ENCODE measurements around the gene SEC16A. TPM values are rescaled to one million over a fixed set of nuclear protein-coding genes. Genes with fewer than 3 reads are reported as not detected.

SEC16A gene
- total and polyA plus RNA-seq, 3 donors from 2014 or later, result 67.8 to 103 (median 90.4) TPM

- H3K9me3 ChIP-seq, result no peaks in the 10 kb centered on the region
- 92 to 93% methylated on average over 14 to 21 of the region's 21 CpGs for WGBS, 2 donors
- intact Hi-C loops (cut with DNase I; ENCODE audit: low total_unique reads), result no loop called here
- no peak for DNase-seq
- no peak overlapping the region for H3K4me3 ChIP-seq
- no peak for TF ChIP-seq POLR2A (IDR thresholded peaks at IDR 0.05)
- TF ChIP-seq, protein P1, sequence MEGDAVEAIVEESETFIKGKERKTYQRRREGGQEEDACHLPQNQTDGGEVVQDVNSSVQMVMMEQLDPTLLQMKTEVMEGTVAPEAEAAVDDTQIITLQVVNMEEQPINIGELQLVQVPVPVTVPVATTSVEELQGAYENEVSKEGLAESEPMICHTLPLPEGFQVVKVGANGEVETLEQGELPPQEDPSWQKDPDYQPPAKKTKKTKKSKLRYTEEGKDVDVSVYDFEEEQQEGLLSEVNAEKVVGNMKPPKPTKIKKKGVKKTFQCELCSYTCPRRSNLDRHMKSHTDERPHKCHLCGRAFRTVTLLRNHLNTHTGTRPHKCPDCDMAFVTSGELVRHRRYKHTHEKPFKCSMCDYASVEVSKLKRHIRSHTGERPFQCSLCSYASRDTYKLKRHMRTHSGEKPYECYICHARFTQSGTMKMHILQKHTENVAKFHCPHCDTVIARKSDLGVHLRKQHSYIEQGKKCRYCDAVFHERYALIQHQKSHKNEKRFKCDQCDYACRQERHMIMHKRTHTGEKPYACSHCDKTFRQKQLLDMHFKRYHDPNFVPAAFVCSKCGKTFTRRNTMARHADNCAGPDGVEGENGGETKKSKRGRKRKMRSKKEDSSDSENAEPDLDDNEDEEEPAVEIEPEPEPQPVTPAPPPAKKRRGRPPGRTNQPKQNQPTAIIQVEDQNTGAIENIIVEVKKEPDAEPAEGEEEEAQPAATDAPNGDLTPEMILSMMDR (IDR thresholded peaks at IDR 0.05), result no peak
- no peaks in the 10 kb centered on the region for H3K36me3 ChIP-seq (ENCODE audit: low read depth, missing control alignments)
- H3K4me1 ChIP-seq, result peaks cover 8% of the 10 kb centered on the region
- no peak overlapping the region for H3K27ac ChIP-seq
- H3K27me3 ChIP-seq, result no peaks in the 10 kb centered on the region
Measured at GRCh38 chr9:136394312-136395019, 88.4 kb downstream of the SEC16A start.

DNA sequence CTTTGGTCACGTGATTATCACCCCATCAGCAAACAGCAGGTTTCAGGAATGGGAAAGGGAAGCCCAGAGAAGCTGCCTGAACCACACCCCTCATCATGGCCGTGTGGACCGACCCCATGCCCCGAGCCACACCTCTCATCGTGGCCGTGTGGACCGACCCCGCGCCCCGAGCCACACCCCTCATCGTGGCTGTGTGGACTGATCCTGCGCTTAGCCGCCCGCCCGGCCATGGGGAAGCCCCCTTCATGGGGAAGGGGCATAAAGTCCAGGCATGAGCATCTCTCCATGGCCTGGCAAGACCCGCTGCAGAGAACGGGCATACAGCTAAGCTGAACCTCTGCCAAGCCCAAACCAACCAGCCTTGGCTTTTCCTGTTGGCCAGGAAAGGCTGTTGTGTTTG, 89.3 kb downstream of the SEC16A start:
- Histone ChIP-seq H3K36me3 (ENCODE audit: low read depth, missing control alignments) (no peaks in the 10 kb centered on the region), H3K27ac (no peak overlapping the region), H3K9me3 (no peaks in the 10 kb centered on the region), H3K27me3 (no peaks in the 10 kb centered on the region), H3K4me3 (no peak overlapping the region), H3K4me1 (peaks cover under 1% of the 10 kb centered on the region)
- TF ChIP-seq, protein P1 (IDR thresholded peaks at IDR 0.05), result no peak
- TF ChIP-seq POLR2A (IDR thresholded peaks at IDR 0.05), result no peak
- WGBS, 2 donors, result 90% methylated on average over 14 to 17 of the region's 17 CpGs
- intact Hi-C loops (cut with DNase I; ENCODE audit: low total_unique reads), result no loop called here
- DNase-seq, result no peak

GRCh38 chr9:136392538-136393449, 90.0 kb downstream of the SEC16A start:
- DNase-seq, result no peak
- Histone ChIP-seq H3K27ac (no peak overlapping the region), H3K4me3 (no peak overlapping the region), H3K9me3 (no peaks in the 10 kb centered on the region), H3K36me3 (ENCODE audit: low read depth, missing control alignments) (no peaks in the 10 kb centered on the region), H3K4me1 (no peaks in the 10 kb centered on the region), H3K27me3 (no peaks in the 10 kb centered on the region)
- no peak for TF ChIP-seq POLR2A (IDR thresholded peaks at IDR 0.05)
- TF ChIP-seq, protein P1 (IDR thresholded peaks at IDR 0.05), result no peak
- 80 to 86% methylated on average over 10 to 20 of the region's 21 CpGs for WGBS, 2 donors
- intact Hi-C loops (cut with DNase I; ENCODE audit: low total_unique reads), result no loop called here

DNA sequence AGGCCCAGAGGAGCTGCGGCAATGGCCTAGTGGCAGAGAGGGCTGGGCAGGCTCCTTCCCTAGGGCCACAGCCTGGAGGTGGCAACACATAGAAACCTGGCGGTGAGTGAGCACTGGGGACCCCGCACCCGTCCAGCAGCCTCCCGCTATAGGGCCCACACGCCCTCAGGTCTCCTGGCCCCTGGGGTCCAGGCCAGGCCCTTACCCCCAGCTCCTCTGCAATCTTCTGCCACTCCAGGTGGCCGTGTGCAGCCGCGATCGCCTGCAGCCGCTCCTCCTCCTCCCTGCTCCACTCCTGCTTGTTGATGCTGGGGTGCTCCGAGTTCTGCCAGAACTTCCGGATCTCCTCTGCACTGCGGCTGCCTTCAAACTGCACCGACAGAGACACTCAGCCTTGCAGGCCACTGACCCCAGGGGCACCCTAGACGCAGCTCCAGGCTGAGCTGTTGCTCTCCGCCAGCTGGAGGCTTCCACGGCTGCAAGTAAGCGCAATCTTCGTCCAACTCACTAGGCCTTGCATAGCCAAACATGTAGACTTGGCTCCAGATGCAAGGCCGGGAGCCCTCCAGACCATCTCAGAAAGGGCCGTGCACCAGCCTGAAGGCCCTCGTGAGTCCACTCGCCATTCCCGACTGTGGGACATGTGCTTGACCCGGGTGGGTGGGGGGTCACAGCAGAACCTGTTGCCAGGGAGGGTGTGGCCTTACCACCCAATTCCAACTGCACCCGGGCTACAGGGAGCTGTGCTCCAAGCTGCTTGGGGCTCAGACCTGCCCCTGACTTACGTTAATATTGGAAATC, 90.9 kb downstream of the SEC16A start:
- intact Hi-C loops (cut with DNase I; ENCODE audit: low total_unique reads), result no loop called here
- peak; percentile 32 for DNase-seq
- no peaks in the 10 kb centered on the region for H3K4me1 ChIP-seq
- H3K4me3 ChIP-seq, result no peak overlapping the region
- H3K9me3 ChIP-seq, result no peaks in the 10 kb centered on the region
- no peaks in the 10 kb centered on the region for H3K27me3 ChIP-seq
- no peaks in the 10 kb centered on the region for H3K36me3 ChIP-seq (ENCODE audit: low read depth, missing control alignments)
- 81 to 83% methylated on average over 13 to 28 of the region's 28 CpGs for WGBS, 2 donors
- TF ChIP-seq, protein P1 (IDR thresholded peaks at IDR 0.05), result no peak
- no peak for TF ChIP-seq POLR2A (IDR thresholded peaks at IDR 0.05)
- H3K27ac ChIP-seq, result no peak overlapping the region

Small RNAs within 50 kb of the gene (microRNA-seq; reads per million reads assigned to microRNA genes)
- gene MIR4673 (ENCODE audit: borderline number of aligned reads in 2 of 2, borderline replicate concordance in 1 of 2), result 0 reads per million in 2 donors

Small RNAs within 50 kb of the gene (small RNA-seq; reads per million reads assigned to genes)
- 0 reads per million in 2 donors for gene MIR4673

Other genes starting within 250 kb of the SEC16A start
- gene QSOX2, start 237.2 kb downstream of the SEC16A start, total RNA-seq, result 10 to 100 TPM; 22.1 to 23.3 TPM
- 22.6 TPM for gene QSOX2, start 237.2 kb downstream of the SEC16A start, polyA plus RNA-seq (ENCODE audit: insufficient read depth, low read depth, low replicate concordance)
- 10 to 100 TPM; 13.8 to 61.5 TPM for gene CCDC187, start 178.9 kb downstream of the SEC16A start, total RNA-seq
- 33.4 TPM for gene CCDC187, start 178.9 kb downstream of the SEC16A start, polyA plus RNA-seq (ENCODE audit: insufficient read depth, low read depth, low replicate concordance)
- 100 to 1,000 TPM in 1 of 2 donors, 10 to 100 TPM in 1; 84.4 to 101 TPM for gene GPSM1, start 155.5 kb downstream of the SEC16A start, total RNA-seq
- gene GPSM1, start 155.5 kb downstream of the SEC16A start, polyA plus RNA-seq (ENCODE audit: insufficient read depth, low read depth, low replicate concordance), result 33.5 TPM
- 10 to 100 TPM; 48.2 to 51.1 TPM for gene DNLZ, start 119.3 kb downstream of the SEC16A start, total RNA-seq
- 14.0 TPM for gene DNLZ, start 119.3 kb downstream of the SEC16A start, polyA plus RNA-seq (ENCODE audit: insufficient read depth, low read depth, low replicate concordance)
- gene CARD9, start 109.4 kb downstream of the SEC16A start, total RNA-seq, result 1 to 10 TPM; 3.5 to 3.7 TPM
- gene CARD9, start 109.4 kb downstream of the SEC16A start, polyA plus RNA-seq (ENCODE audit: insufficient read depth, low read depth, low replicate concordance), result 1.8 TPM
- gene SNAPC4, start 82.9 kb downstream of the SEC16A start, total RNA-seq, result 10 to 100 TPM; 29.5 to 35.9 TPM
- 21.2 TPM for gene SNAPC4, start 82.9 kb downstream of the SEC16A start, polyA plus RNA-seq (ENCODE audit: insufficient read depth, low read depth, low replicate concordance)
- 10 to 100 TPM; 61.7 to 64.3 TPM for gene ENTR1, start 72.4 kb downstream of the SEC16A start, total RNA-seq
- 69.1 TPM for gene ENTR1, start 72.4 kb downstream of the SEC16A start, polyA plus RNA-seq (ENCODE audit: insufficient read depth, low read depth, low replicate concordance)
- 10 to 100 TPM; 66.7 to 69.8 TPM for gene PMPCA, start 72.4 kb downstream of the SEC16A start, total RNA-seq
- gene PMPCA, start 72.4 kb downstream of the SEC16A start, polyA plus RNA-seq (ENCODE audit: insufficient read depth, low read depth, low replicate concordance), result 78.4 TPM
- 10 to 100 TPM; 32.2 to 38.0 TPM for gene INPP5E, start 43.2 kb downstream of the SEC16A start, total RNA-seq
- gene INPP5E, start 43.2 kb downstream of the SEC16A start, polyA plus RNA-seq (ENCODE audit: insufficient read depth, low read depth, low replicate concordance), result 22.1 TPM
- 10 to 100 TPM; 32.4 to 34.1 TPM for gene NOTCH1, start 63.0 kb upstream of the SEC16A start, total RNA-seq
- gene NOTCH1, start 63.0 kb upstream of the SEC16A start, polyA plus RNA-seq (ENCODE audit: insufficient read depth, low read depth, low replicate concordance), result 7.2 TPM
- gene EGFL7, start 179.9 kb upstream of the SEC16A start, total RNA-seq, result 100 to 1,000 TPM; 101 to 106 TPM
- gene EGFL7, start 179.9 kb upstream of the SEC16A start, polyA plus RNA-seq (ENCODE audit: insufficient read depth, low read depth, low replicate concordance), result 68.5 TPM
- 10 to 100 TPM; 46.6 to 52.7 TPM for gene AGPAT2, start 204.4 kb upstream of the SEC16A start, total RNA-seq
- 34.2 TPM for gene AGPAT2, start 204.4 kb upstream of the SEC16A start, polyA plus RNA-seq (ENCODE audit: insufficient read depth, low read depth, low replicate concordance)
- gene DIPK1B, start 229.5 kb upstream of the SEC16A start, total RNA-seq, result 10 to 100 TPM; 28.7 to 36.2 TPM
- gene DIPK1B, start 229.5 kb upstream of the SEC16A start, polyA plus RNA-seq (ENCODE audit: insufficient read depth, low read depth, low replicate concordance), result 23.3 TPM